Stimulated activated CD4-positive, alpha-beta T cell treated with anti-CD3 and anti-CD28 coated beads, Interleukin-4, amount 100 ng/mL, for 48 hours (primary cell): ENCODE results near the gene ASB6.
"Not testable (repeated sequence)": the region's sequence is repeated elsewhere in the genome, so short reads cannot be mapped to it uniquely, and the experiment has no call there.

Experiments
- DNase-seq, 2 donors: peaks; one replicate each; pipeline ENCODE4 v3.0.0-alpha.2; 2020; ENCODE audit warnings: low read depth in 2 of 2

Gene ASB6

DNA sequence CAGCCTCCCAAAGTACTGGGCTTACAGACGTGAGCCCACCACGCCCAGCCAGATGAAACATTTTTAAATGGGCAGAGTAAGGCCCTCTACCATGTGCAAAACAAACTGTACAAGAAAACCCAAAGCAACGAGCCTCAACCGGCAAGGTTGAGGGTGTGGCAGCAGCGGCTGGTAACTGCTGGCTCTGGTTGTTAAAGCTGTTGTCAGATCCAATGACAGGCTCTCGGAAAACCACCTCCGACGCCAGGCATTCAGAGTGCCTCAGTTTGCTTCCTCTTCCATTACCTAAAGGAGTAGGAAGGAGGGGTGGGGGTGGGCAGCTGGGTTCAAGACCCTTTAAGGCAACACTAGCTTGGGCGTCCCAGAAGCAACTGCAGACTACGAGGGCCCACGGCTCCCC, 2.4 kb upstream of the ASB6 start:
- no peak for DNase-seq

- no peak for DNase-seq
Observed at GRCh38 chr9:129643706-129644105, 1.8 kb upstream of the ASB6 start.

DNA sequence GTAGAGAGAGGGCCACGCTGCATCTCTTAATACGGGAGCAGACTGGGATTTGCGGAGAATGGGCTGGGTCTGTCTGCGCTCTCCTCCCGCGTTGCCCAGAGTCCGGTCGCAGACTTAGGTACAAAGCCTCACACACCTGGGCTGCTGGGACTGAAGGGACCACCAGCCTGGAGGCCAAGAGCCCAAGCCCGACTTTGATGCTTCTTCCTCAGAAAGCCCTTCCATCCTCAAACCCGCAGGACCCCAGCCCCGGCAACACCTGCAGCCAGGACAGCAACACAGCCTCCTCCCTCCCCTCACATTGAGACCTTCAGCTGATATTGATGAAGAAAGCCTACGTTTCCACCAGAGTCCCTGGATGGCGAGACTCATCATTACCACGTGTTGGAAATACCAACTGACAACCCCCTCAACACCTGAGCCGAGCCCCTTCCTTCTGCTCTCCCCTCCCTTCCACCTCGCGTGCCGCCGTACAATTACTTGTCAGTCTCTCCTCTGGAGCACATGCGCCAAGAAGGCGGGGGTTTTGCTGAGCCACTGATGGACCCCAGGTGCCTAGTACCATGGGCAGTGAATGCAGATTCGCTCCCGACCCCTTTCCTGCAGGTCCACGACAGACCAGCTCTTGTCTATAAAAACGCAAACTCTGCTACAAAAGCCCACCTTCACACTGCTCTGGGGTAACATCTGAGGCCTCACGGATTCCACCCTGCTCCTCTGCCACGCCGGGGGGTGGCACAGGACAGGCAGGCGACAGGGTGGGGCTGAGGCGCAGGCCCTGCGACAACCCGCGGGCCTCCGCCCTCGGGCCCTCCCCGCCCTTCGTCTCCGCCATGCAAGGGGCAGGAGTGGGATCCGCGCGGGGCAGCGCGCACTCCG, 841 bp downstream of the ASB6 start:
- DNase-seq = no peak

DNA sequence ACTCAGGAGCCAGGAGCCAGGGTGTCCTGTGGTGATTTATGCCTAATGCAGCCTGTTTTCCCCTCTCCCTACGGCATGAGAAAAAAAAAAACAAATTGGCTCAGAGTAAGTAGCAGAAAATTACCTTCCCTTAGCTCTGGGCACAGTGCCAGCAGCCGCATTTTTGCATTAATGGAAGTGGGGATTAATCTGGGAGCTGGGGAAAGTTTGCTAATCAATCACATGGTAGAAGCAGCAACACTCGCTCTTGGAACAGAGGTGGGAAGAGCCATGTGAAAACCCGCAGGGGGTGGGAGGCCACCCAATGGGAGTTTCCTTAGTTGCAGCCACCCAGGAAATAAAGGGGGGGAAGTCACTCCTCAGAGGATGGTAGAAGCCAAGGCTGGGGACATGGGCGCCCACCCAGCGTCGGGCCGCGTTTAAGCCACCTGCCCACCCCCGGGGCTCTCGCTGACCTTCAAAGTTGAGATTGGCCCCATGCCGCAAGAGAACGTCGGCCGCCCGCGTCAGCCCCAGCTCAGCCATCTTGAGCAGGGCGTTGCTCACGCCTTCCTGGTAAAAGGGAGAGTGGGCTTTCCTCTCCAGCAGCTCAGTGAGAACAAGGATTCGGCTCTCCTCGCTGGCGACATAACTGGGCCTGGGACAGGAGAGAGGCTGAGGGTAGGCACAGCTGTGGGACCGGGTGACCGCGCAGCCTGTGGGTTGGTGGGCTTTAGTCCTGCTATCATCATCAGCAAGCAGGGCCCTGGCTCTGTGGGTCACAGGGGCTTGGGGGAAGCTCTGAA, 1.7 kb downstream of the ASB6 start:
- DNase-seq = no peak

DNA sequence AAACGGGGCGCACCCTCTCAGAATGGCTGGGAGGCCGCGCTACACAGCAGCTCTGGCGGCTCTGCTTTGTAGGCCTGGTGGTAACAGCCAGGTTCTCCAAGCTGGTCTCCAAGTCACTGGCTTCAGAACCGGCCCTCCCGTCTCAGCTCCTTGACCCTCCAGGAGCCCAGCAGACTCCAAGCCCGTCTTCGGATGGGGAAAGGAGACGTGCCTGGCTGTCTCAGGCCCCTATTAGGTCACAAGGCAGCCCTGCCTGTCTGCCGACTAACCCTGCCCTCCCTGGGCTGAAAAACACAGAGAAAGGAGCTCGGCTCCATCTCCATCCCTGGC, 2.2 kb downstream of the ASB6 start:
- DNase-seq = no peak

DNA sequence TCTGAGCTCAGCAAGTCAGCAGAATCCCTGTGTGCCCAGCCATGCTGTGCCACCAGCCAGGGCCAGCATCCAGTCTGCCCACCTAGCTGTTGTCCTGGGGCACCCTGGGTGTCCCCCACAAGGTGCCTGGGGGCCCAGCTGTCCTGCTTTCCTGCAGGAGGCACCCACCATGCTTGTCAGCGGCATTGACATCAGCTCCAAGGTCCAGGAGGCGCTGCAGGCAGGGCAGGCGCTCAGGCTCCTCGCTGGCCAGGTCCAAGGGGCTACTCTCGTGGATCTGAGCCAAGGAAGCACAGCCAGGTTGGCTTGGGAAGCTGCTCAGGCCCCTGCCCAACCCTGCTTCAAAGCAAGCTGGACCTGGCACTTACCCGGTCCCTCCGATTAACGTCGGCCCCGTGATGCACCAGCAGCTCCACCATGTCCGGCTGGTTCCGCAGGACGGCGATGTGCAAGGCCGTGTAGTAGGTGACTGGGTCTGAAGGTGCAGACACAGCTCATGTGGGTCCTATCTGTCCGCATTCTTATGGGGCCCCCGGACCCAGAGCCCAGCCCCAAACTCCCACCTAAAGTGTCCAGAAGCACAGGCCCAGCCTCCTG, 2.8 kb downstream of the ASB6 start:
- no peak for DNase-seq

GRCh38 chr9:129637673-129638439, 4.1 kb downstream of the ASB6 start:
- no peak for DNase-seq

DNA sequence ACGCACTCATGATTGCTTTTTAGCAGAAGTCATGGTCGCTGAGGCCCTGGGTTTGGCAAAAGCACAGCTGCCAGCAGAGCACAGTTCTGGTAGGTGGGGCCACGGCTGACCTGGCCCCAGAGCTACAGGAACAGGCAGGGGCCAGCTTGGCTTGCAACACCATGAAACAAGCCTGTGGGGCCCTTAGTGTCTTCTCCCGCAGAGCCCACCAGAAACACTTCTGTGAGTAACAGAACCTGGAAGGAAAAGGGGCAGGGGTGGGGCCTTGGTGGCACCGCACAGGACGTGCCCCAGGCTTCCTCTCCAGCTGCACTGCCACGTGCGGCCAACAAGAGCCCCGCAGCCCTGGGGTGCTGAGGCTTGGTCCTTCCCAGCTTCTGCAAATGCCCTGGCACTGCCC, 4.8 kb downstream of the ASB6 start:
- no peak for DNase-seq

DNA sequence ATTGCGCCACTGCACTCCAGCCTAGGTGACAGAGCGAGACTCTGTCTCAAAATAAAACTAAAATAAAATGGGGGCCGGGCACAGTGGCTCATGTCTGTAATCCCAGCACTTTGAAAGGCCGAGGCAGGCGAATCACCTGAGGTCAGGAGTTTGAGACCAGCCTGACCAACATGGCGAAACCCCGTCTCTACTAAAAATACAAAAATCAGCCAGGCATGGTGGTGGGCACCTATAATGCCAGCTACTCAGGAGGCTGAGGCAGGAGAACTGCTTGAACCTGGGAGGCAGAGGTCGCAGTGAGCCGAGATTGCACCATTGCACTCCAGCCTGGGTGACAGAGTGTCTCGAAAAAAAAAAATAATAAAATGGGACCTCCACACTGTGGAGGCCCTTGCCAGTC, 5.6 kb downstream of the ASB6 start:
- DNase-seq = not testable (repeated sequence)

DNA sequence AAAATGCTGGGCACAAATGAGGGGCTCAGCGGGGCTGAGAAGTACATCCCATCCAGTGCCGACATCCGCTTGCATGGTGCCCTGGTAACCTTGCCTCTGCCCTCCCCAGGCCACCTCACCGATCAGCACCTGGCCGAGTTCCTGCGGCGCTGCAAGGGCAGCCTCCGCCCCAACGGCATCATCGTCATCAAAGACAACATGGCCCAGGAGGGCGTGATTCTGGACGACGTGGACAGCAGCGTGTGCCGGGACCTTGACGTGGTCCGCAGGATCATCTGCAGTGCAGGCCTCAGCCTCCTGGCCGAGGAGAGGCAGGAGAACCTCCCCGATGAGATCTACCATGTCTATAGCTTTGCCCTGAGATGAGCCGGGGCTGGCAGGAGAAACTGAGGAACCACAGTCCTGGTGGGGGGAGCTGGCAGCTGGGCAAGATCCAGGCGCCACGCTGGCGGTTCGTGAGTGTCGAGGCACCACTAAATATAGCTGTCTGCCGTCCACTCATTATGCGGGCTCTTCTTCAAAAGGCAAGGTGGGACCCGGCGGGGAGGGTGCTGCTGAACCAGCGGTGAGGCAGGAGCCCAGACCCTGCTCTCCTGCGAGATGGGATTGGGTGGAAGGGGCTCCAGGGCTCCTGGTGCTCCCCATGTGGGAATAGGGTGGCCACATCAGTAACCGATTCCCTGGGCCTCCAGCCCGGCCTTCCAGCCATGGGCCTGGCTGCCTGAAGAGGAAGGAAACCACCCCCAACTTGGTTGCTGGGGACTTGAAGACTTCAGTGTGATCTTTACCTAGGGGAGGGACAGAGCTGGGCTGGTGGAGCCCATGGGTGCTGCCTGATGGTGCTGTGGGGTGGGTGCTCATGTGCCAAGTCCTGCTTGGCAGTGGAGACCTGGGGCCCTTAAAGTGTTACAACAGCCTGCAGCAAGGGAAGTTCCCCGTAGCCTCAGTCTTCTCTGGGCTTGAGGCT, 6.6 kb downstream of the ASB6 start:
- no peak for DNase-seq

- DNase-seq = no peak
Observed at GRCh38 chr9:129633848-129634247, 8.1 kb downstream of the ASB6 start.

- DNase-seq = no peak
Observed at GRCh38 chr9:129633207-129633606, 8.7 kb downstream of the ASB6 start.

DNA sequence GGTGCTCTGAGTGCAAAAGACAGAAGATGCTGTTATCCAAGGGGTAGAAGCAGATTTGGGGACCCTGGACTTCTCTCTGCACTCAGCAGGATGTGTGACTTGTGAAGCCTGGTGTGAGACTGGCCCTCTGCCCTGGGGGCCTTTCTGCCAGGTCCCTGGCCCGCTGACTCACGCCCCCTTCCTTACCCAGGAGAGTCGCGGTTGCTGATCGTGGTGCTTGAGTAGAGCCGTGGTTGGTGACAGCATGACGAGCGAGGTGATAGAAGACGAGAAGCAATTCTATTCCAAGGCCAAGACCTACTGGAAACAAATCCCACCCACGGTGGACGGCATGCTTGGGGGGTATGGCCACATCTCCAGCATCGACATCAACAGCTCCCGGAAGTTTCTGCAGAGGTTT, 9.5 kb downstream of the ASB6 start:
- DNase-seq = no peak

DNA sequence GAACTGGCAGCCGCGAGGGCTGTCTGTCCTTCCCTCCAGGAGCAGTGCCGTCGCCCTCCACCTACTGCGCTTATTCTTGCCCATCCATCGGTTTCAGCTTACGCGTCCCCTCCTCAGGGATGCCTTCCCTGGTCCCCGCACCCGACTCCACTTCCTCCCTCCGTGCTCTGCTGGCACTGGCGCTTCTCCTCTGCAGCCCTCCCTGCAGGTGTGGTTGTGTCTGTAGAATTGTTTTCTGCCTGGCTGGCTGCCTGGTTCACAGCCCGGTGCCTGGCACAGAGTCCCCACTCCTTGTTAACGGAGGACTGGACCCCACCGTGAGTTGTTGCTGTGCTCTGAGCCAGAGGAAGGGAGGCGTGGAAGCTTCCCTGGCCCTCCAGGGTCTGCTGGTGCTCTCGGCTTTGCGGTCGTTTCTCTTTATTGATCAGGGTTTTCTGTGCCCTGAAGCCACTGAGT, 10.2 kb downstream of the ASB6 start:
- DNase-seq = no peak

DNA sequence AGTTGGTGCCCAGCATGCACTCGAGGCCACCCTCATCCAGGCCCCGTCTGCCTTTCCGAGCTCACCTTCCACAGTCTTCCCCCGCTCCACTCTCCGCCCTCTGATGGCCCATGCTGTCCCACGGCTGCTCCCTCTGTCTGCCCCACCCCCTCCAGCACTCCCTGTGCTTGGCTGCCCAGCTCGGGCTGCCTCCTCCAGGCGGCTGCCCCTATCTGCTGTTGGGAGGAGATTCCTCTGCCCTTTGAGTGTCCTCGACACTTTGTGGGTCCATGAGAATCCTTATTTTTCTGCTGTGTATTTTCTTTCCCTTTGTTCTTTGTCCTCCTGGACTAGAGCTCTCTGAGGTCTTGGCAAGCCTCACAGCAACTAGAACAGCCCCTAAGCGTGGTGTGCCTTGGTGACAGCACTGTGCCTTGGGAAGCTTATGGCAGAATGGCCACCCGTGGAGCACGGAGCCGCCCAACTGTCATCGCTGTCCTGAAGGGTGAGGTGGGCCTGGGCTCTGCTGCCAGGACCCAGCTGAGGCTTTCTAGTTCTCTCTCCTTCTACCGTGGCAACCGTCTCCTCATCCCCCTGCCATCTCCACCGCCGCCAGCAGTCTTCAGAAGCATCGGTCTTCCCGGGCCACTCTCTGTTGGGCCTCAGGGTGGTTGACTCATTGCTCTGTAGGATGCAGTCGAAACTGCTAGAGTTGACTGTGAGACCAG, 10.8 kb downstream of the ASB6 start:
- DNase-seq = no peak

DNA sequence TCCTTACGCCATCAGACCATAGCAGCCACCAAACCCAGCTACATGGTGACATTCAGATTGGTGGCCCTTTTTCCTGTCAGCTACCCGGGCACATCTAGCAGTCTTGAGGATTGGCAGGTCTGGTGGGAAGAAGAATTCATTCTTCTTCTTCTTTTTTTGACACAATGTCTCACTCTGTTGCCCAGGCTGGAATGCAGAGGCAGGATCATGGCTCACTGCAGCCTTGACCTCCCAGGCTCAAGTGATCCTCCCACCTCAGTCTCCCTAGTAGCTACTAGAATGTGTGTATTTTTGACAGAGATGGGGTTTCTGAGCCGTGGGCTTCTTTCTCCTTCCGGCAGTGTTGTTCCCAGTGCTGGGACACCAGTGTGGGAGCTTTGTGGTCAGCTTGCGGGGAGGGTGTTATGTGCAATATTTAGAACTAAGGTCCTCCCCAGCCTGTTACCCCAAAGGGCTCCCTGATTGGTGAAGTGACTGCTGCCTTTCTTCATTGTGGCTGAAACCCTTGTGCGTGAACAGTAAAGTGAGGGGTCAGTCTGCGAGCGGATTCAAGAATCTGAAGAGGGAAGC, 12.6 kb downstream of the ASB6 start:
- no peak for DNase-seq

GRCh38 chr9:129628709-129629108, 13.2 kb downstream of the ASB6 start:
- DNase-seq = no peak

GRCh38 chr9:129627556-129628440, 14.2 kb downstream of the ASB6 start:
- no peak for DNase-seq
